Effector memory CD8-positive, alpha-beta T cell (primary cell): ENCODE results near the gene AGBL4.

ENCODE experiments used
- ATAC-seq: fragments of 150-1000 bp; cut with Tn5 transposase; replicated peaks from 2 replicates; pipeline ENCODE4 v1.10.0; 2021; ENCODE audit warnings: mild to moderate bottlenecking, moderate library complexity
- DNase-seq, 3 experiments: peaks; one replicate each; pipeline ENCODE4 v3.0.0; 2021
- H3K27ac Mint-ChIP-seq, 2 donors: one replicate each; pipeline ENCODE4 v1.8.0; 2022; ENCODE audit warnings: mild to moderate bottlenecking in 2 of 2, mixed read lengths in 2 of 2, moderate library complexity in 2 of 2
- H3K27me3 Mint-ChIP-seq, 2 donors: one replicate each; pipeline ENCODE4 v1.8.0; 2022; ENCODE audit warnings: mixed read lengths in 2 of 2
- H3K36me3 Mint-ChIP-seq: one replicate; pipeline ENCODE4 v1.8.0; 2022; ENCODE audit warnings: mild to moderate bottlenecking, moderate library complexity, mixed read lengths; ENCODE audit not compliant: insufficient read depth
- H3K4me1 Mint-ChIP-seq, 2 donors: one replicate each; pipeline ENCODE4 v1.8.0; 2022; ENCODE audit warnings: low read depth in 2 of 2, mixed read lengths in 2 of 2
- H3K4me3 Mint-ChIP-seq, 2 donors: one replicate each; pipeline ENCODE4 v1.8.0; 2022; ENCODE audit warnings: mild to moderate bottlenecking in 2 of 2, mixed read lengths in 2 of 2, moderate library complexity in 2 of 2
- H3K9me3 Mint-ChIP-seq, 2 donors: one replicate each; pipeline ENCODE4 v1.8.0; 2022; ENCODE audit warnings: mixed read lengths in 2 of 2

AGBL4 gene

DNA sequence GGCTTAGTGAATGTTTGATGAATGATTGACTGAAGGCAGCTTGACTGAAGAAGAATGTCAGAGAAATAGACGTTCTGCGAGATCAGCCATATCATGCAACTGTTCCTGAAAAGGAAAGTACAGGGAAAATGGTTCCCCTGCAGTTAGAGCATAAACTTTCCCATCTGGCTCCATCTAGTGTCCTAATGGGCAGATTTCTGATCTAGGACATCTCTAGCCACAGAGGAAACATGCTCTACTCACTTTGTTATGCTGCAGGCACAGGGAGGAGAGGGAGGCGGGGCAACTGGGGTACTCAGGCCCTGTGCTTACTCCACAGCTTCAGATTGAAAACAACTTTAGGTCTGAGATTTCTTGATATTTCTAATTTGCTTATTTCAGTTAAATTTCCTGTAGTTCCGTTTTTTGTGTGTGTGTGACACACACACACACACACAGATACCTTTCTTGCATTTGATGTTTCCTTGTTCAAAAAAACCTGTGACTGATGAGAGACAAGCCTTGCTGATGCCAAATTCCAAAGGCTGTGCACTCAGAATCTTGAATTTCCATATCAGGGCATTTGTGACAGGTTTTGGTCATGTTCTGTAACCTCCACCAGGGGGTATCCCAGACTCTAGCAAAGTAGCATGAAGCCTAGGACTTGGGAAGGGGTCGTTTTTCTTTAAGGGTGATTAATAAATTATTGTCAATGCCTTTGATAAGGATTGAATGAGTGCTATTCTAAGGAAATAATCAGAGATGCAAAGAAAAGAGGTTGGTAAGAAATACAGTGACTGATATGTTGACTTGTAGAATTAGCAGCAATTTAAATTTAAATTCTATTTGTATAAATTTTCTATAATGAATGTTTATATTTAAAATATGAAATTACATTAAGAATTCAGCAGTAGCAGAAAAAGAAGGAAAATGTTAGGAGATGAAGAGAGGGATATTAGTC, 1107.4 kb downstream of the AGBL4 start:
- no peaks in the 10 kb centered on the region for H3K27me3 Mint-ChIP-seq
- DNase-seq (no peak), ATAC-seq (no peak)
- H3K36me3 Mint-ChIP-seq: no peaks in the 10 kb centered on the region
- H3K4me3 Mint-ChIP-seq: no peak overlapping the region
- H3K27ac Mint-ChIP-seq: no peak overlapping the region
- no peaks in the 10 kb centered on the region for H3K9me3 Mint-ChIP-seq
- no peaks in the 10 kb centered on the region for H3K4me1 Mint-ChIP-seq

DNA sequence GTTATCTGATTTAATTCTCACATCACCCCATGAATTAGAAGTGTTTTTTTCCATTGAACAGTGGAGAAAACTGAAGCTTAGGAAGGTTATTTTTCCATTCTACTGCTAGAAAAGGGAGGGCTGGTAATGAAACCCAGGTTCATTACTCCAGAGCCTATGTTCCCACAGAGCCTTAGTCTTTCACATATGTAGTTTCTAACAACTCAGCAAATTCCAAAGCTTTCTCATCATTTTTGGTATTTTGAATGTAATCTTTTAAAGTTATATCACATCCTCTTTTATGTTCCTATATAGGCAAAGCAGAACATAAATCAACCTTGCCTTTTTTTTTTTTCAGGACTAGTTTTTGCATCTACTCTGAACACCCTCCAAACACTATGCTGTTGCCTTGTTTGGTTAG, 1115.1 kb downstream of the AGBL4 start:
- Mint-ChIP-seq H3K36me3 (no peaks in the 10 kb centered on the region), H3K4me1 (no peaks in the 10 kb centered on the region), H3K27me3 (peaks cover 0 to 9% of the 10 kb centered on the region in 2 donors), H3K27ac (no peak overlapping the region), H3K4me3 (no peak overlapping the region), H3K9me3 (no peaks in the 10 kb centered on the region)
- DNase-seq (no peak), ATAC-seq (no peak)

GRCh38 chr1:48906729-48907128, 1117.0 kb downstream of the AGBL4 start:
- Mint-ChIP-seq H3K9me3 (peaks cover 0 to under 1% of the 10 kb centered on the region in 2 donors), H3K4me3 (no peak overlapping the region), H3K36me3 (no peaks in the 10 kb centered on the region), H3K4me1 (no peaks in the 10 kb centered on the region), H3K27me3 (peaks cover 0 to 9% of the 10 kb centered on the region in 2 donors), H3K27ac (no peak overlapping the region)
- ATAC-seq (no peak), DNase-seq (no peak)

DNA sequence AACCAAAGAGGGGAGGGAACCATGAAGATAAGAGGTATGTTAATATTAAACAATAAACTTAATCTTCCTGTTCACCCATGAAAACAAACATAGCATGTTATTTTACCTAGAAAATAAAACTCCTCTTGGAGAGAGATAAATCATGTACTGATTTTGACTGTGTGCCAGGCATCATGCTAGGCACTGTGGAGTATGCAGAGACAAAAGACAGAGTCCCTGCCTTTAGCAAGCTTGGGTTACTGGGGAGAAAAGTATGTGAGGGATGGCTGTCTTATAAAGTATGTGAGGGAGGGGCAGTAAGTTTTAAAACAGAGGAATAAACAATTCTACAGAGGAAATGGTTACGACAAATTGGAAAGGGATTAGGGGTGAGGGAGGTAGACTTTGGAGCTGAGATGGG, 1117.6 kb downstream of the AGBL4 start:
- DNase-seq (no peak), ATAC-seq (no peak)
- Mint-ChIP-seq H3K27me3 (peaks cover 0 to 9% of the 10 kb centered on the region in 2 donors), H3K36me3 (no peaks in the 10 kb centered on the region), H3K9me3 (peaks cover 0 to 3% of the 10 kb centered on the region in 2 donors), H3K4me3 (no peak overlapping the region), H3K4me1 (no peaks in the 10 kb centered on the region), H3K27ac (no peak overlapping the region)

DNA sequence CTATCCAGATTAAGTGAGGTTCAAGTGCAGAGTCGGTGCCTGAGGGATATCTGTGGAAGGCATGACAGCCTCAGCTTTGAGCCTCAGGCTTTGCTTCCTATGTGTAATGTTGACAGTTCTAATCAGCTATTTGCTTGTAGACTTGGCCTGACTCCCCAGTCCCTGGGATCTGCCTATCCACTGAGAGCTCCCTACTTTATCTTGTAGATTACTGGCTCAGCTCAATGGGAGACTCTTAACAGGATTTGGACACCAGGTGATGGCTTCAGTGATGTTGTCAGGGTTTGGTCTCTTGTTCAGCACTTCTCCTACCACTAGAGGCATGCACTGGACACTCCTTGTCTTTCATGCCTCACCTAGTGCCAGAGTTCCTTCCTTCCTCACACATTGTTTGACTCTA, 1120.5 kb downstream of the AGBL4 start:
- no peaks in the 10 kb centered on the region for H3K4me1 Mint-ChIP-seq
- no peak for DNase-seq
- peaks cover 0 to 9% of the 10 kb centered on the region in 2 donors for H3K27me3 Mint-ChIP-seq
- peaks cover 3% of the 10 kb centered on the region in 2 donors for H3K9me3 Mint-ChIP-seq
- no peaks in the 10 kb centered on the region for H3K36me3 Mint-ChIP-seq
- H3K4me3 Mint-ChIP-seq: no peak overlapping the region
- ATAC-seq: no peak
- no peak overlapping the region for H3K27ac Mint-ChIP-seq

DNA sequence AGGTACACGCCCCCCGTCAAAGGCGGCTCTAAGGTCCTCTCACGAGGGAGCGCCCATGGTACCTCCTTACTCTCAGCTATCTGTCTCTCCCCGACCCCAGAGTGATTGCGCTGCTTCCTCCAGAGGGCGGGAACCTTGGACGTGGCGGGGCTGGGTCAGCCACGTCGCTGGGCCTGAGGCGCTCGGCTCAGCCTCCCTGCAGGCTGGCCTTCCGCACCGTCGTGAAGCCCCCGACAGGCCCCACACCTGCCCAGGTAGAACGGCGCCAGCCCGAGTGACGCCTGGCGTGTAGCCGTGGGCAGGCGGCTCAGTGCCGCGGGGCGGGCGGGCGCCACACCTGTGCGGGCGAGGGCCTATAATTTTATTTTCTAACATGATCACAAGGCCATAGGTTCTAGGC, 1124.9 kb downstream of the AGBL4 start:
- DNase-seq: no peak
- ATAC-seq: no peak
- Mint-ChIP-seq H3K4me3 (no peak overlapping the region), H3K27ac (no peak overlapping the region), H3K36me3 (no peaks in the 10 kb centered on the region), H3K9me3 (peaks cover 3 to 7% of the 10 kb centered on the region in 2 donors), H3K27me3 (no peaks in the 10 kb centered on the region), H3K4me1 (peaks cover 0 to 3% of the 10 kb centered on the region in 2 donors)

DNA sequence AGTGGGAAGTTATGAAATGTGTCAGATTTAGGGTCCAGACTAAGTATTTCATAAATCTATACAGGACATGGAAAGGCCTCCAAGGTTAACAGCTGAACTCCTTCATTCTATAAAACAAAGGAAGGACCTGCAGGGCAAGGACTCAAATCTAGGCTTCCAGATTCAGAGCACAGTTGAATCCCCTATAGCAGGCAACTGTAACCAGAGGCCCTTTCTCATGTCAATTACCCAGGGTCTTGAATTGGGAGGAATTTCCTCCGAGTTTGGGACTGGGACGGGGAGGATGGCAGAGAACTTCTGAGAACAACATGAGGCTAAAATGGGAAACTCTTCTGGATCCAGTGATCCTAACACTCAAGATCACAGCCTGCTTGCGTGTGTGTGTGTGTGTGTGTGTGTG, 1134.1 kb downstream of the AGBL4 start:
- DNase-seq: no peak
- Mint-ChIP-seq H3K4me3 (no peak overlapping the region), H3K4me1 (no peaks in the 10 kb centered on the region), H3K27ac (no peak overlapping the region), H3K36me3 (no peaks in the 10 kb centered on the region), H3K9me3 (peaks cover 0 to 1% of the 10 kb centered on the region in 2 donors), H3K27me3 (peaks cover 6 to 14% of the 10 kb centered on the region in 2 donors)
- ATAC-seq: no peak

- ATAC-seq (no peak), DNase-seq (no peak)
- no peaks in the 10 kb centered on the region for H3K36me3 Mint-ChIP-seq
- peaks cover 6 to 14% of the 10 kb centered on the region in 2 donors for H3K27me3 Mint-ChIP-seq
- H3K4me1 Mint-ChIP-seq: no peaks in the 10 kb centered on the region
- H3K27ac Mint-ChIP-seq: no peak overlapping the region
- H3K4me3 Mint-ChIP-seq: no peak overlapping the region
- peaks cover 0 to 1% of the 10 kb centered on the region in 2 donors for H3K9me3 Mint-ChIP-seq
Observed at GRCh38 chr1:48889082-48889481, 1134.7 kb downstream of the AGBL4 start.

DNA sequence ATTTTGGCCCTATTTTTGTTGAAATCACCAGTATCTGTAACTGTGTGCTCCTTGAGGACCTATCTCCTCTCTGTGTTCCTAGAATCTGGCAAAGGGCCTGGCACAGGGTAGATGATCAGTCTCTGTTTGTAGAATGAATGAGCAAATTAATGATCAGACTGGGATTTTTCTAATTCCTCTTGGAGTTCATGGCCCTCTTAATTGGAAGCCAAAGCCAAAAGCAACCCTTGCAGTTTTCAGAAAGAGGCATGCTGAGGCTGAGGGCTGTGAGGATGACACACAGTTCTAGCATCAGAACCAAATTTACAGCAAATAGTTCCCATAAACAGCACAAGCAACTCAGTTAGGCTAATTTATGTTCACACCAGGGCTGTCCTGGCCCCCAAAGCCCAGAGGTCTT, 1136.0 kb downstream of the AGBL4 start:
- no peaks in the 10 kb centered on the region for H3K36me3 Mint-ChIP-seq
- no peak overlapping the region for H3K4me3 Mint-ChIP-seq
- peaks cover 6 to 14% of the 10 kb centered on the region in 2 donors for H3K27me3 Mint-ChIP-seq
- peaks cover 0 to 1% of the 10 kb centered on the region in 2 donors for H3K9me3 Mint-ChIP-seq
- ATAC-seq: no peak
- no peaks in the 10 kb centered on the region for H3K4me1 Mint-ChIP-seq
- H3K27ac Mint-ChIP-seq: no peak overlapping the region
- no peak for DNase-seq

DNA sequence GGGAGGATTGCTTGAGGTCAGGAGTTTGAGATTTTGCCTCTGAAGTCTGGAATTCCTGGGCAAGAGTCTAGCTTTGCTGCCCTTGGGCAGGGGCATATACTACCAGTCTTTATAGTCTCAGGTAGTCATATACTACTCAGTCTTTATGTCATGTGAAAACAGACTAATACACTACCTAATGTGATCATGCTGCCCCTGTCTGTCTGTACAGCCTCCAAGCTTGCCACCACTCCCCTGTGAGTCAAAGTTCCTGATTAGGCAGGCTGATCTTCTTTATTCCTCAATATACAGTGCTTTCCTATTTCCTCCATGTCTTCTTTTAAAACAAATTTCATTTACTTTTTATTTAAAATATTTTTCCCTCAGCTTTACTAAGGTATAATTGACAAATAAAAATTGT, 1141.7 kb downstream of the AGBL4 start:
- ATAC-seq: no peak
- H3K4me3 Mint-ChIP-seq: no peak overlapping the region
- H3K4me1 Mint-ChIP-seq: no peaks in the 10 kb centered on the region
- peaks cover 4% of the 10 kb centered on the region in 2 donors for H3K27me3 Mint-ChIP-seq
- H3K9me3 Mint-ChIP-seq: no peaks in the 10 kb centered on the region
- no peak overlapping the region for H3K27ac Mint-ChIP-seq
- H3K36me3 Mint-ChIP-seq: no peaks in the 10 kb centered on the region
- no peak for DNase-seq

DNA sequence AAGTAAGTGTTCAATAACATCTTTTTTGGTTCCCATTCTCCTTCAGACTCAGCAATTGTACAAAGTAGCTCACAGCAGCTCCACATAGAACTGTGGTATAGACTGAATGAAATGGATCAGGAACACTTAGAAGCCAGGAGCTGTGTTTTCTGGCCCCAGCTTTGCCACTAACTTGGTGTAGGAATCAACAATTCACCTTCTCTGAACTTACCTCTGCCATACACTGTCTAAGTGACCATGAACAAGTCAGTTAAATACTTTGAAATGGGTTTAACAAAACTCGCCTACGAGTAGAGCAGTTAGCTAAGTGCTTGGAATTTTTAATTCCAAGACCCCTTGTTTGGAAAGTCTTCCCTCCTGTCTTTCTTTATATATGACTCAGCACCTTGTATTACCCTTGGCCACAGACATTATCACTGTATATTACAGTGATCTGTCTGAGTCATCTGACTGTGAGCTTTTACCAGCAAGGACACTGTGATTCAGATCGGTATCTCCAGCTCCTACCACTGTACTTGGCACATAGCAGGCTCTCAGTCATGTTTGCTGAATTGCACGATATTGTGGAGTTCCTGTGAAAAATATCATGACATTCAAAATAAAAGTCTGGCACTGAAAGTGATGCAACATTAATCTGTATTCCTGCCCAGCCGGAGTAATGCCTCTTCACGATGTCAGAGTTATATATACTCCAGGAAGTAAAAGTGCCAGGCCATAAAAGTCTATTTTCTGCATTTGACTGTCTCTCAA, 1145.4 kb downstream of the AGBL4 start:
- H3K27ac Mint-ChIP-seq: no peak overlapping the region
- no peak for ATAC-seq
- H3K27me3 Mint-ChIP-seq: peaks cover 4 to 7% of the 10 kb centered on the region in 2 donors
- no peak overlapping the region for H3K4me3 Mint-ChIP-seq
- no peaks in the 10 kb centered on the region for H3K36me3 Mint-ChIP-seq
- DNase-seq: no peak
- H3K4me1 Mint-ChIP-seq: no peaks in the 10 kb centered on the region
- no peaks in the 10 kb centered on the region for H3K9me3 Mint-ChIP-seq

- no peak for ATAC-seq
- H3K27ac Mint-ChIP-seq: no peak overlapping the region
Observed at GRCh38 chr1:48876330-48876785, 1147.4 kb downstream of the AGBL4 start.

GRCh38 chr1:48875552-48876329, 1148.0 kb downstream of the AGBL4 start:
- no peaks in the 10 kb centered on the region for H3K36me3 Mint-ChIP-seq

More at GRCh38 chr1:48876330-48876785, 1147.4 kb downstream of the AGBL4 start:
- no peak overlapping the region for H3K4me3 Mint-ChIP-seq
- DNase-seq: no peak
- no peaks in the 10 kb centered on the region for H3K36me3 Mint-ChIP-seq
- H3K27me3 Mint-ChIP-seq: peaks cover 2 to 9% of the 10 kb centered on the region in 2 donors
- no peaks in the 10 kb centered on the region for H3K9me3 Mint-ChIP-seq
- H3K4me1 Mint-ChIP-seq: no peaks in the 10 kb centered on the region

More at GRCh38 chr1:48875552-48876329, 1148.0 kb downstream of the AGBL4 start:
- DNase-seq (no peak), ATAC-seq (no peak)
- Mint-ChIP-seq H3K9me3 (no peaks in the 10 kb centered on the region), H3K27me3 (peaks cover 0 to 9% of the 10 kb centered on the region in 2 donors), H3K4me3 (no peak overlapping the region), H3K27ac (no peak overlapping the region), H3K4me1 (no peaks in the 10 kb centered on the region)
